ENCODE data around the gene RNF207. TPM values are rescaled to one million over a fixed set of nuclear protein-coding genes. Genes with fewer than 3 reads are reported as not detected.
A peak's percentile ranks its signal among the peaks of the same experiment; 100 is the strongest.

RNF207 gene
- total and polyA plus RNA-seq, 2 of the 4 experiments (the other 2 are of a cell fraction), result 2.7 to 17.2 TPM

- H2BK20ac ChIP-seq (ENCODE audit: low read depth, low read length), result no peak overlapping the region
- ATAC-seq (ENCODE audit: low read depth) (peak; percentile 6), DNase-seq (no peak)
- no peaks in the 10 kb centered on the region for H3K9me3 ChIP-seq (ENCODE audit: control insufficient read depth, insufficient read depth, low read length)
- H3K9ac ChIP-seq (ENCODE audit: low read depth, low read length), result no peak overlapping the region
- intact Hi-C loops (cut with micrococcal nuclease), result no loop called here
- dilution Hi-C loops (cut with HindIII; ENCODE audit: low sequenced_read_pairs, unreplicated experiment), result no loop called here
- no peak overlapping the region for H4K91ac ChIP-seq (ENCODE audit: insufficient read depth, low read depth, low read length)
- H3K4me2 ChIP-seq (ENCODE audit: low read depth, low read length), result no peak overlapping the region; the same call in 1 of the 2 replicates
- H2AK5ac ChIP-seq (ENCODE audit: low read depth, low read length), result no peak overlapping the region
- H2BK15ac ChIP-seq (ENCODE audit: low read depth, low read length), result no peak overlapping the region
- H3K36me3 ChIP-seq (ENCODE audit: control insufficient read depth, insufficient read depth, low read length), result no peaks in the 10 kb centered on the region
- H3K79me1 ChIP-seq (ENCODE audit: low read depth in 1 of 2, low read length in 2 of 2), result no peaks in the 10 kb centered on the region
- H2BK5ac ChIP-seq (ENCODE audit: low read depth, low read length, poor library complexity, severe bottlenecking), result no peak overlapping the region
- no peak overlapping the region; the same call in 1 of the 2 replicates for H3K4me3 ChIP-seq (ENCODE audit: insufficient read depth, low read depth, low read length)
- no peak overlapping the region for H3K4ac ChIP-seq (ENCODE audit: low read depth, low read length)
- H3K18ac ChIP-seq (ENCODE audit: low read depth, low read length), result no peak overlapping the region
- no peaks in the 10 kb centered on the region for H3K9me1 ChIP-seq (ENCODE audit: insufficient read depth, low read length)
- H3K27me3 ChIP-seq (ENCODE audit: control insufficient read depth, insufficient read depth, low read length), result peaks cover 59% of the 10 kb centered on the region
- peaks cover 10% of the 10 kb centered on the region; the same call in 1 of the 2 replicates for H4K20me1 ChIP-seq (ENCODE audit: insufficient read depth, low read length)
- no peak overlapping the region for H3K23ac ChIP-seq (ENCODE audit: low read depth, low read length)
- no peak overlapping the region for H2AK9ac ChIP-seq (replicated peaks; ENCODE audit: low read depth, low read length, poor library complexity)
- no TSS peak for BruUV-seq (replicated peaks)
- in situ Hi-C loops (cut with MboI; ENCODE audit: low sequenced_read_pairs), result no loop called here
- POLR2A ChIA-PET (ENCODE audit: unreplicated experiment), result no interaction called here
- no peak overlapping the region for H3K14ac ChIP-seq (replicated peaks; ENCODE audit: low read depth, low read length)
- H2AFZ ChIP-seq (replicated peaks; ENCODE audit: low read length, poor library complexity), result peak overlapping the region; percentile 33
- whole genome bisulfite sequencing, 2 experiments (ENCODE audit: extremely low coverage in 2 of 2, insufficient read length in 1 of 2), result no CpG with 5 or more reads among the region's 99 CpGs
- H3K56ac ChIP-seq (ENCODE audit: extremely low read depth, insufficient read depth, low read length), result no peak overlapping the region
- H4K8ac ChIP-seq (ENCODE audit: low read depth in 2 of 2, low read length in 2 of 2), result no peak overlapping the region
- H4K5ac ChIP-seq (ENCODE audit: low read depth, low read length), result no peak overlapping the region
- H2BK120ac ChIP-seq (ENCODE audit: low read depth, low read length), result no peak overlapping the region
- CTCF ChIA-PET, result no interaction called here
- no peaks in the 10 kb centered on the region for H3K4me1 ChIP-seq (ENCODE audit: control insufficient read depth, insufficient read depth, low read length)
- H3K27ac ChIP-seq (ENCODE audit: insufficient read depth, low read length), result no peak overlapping the region
- TF ChIP-seq RFX5 (IDR thresholded peaks at IDR 0.05; ENCODE audit: low read depth, low read length) (no peak), USF2 (IDR thresholded peaks at IDR 0.05; ENCODE audit: low read depth, low read length) (no peak), MXI1 (IDR thresholded peaks at IDR 0.05; ENCODE audit: borderline replicate concordance, low read depth, low read length) (no peak), CTCF (conservative IDR thresholded peaks at IDR 0.05; ENCODE audit: low read depth, low read length) (no peak), FOS (IDR thresholded peaks at IDR 0.05; ENCODE audit: low read depth, low read length) (no peak), RAD21 (IDR thresholded peaks at IDR 0.05; ENCODE audit: low read length) (no peak), SMC3 (IDR thresholded peaks at IDR 0.05; ENCODE audit: low read depth, low read length) (no peak), ELK1 (IDR thresholded peaks at IDR 0.05; ENCODE audit: borderline replicate concordance, low read depth, low read length) (no peak), MAZ (IDR thresholded peaks at IDR 0.05; ENCODE audit: borderline replicate concordance, low read depth, low read length) (no peak), NFE2L2 (IDR thresholded peaks at IDR 0.05; ENCODE audit: low read depth, low read length) (no peak), POLR2A (IDR thresholded peaks at IDR 0.05; ENCODE audit: low read depth, low read length) (no peak), MAFK (IDR thresholded peaks at IDR 0.05; ENCODE audit: low read depth, low read length) (no peak), RCOR1 (IDR thresholded peaks at IDR 0.05; ENCODE audit: insufficient replicate concordance, low read length) (no peak), BHLHE40 (IDR thresholded peaks at IDR 0.05; ENCODE audit: low read depth, low read length) (no peak), CEBPB (IDR thresholded peaks at IDR 0.05; ENCODE audit: low read depth, low read length) (no peak)
Observed at GRCh38 chr1:6241887-6242740, 36.2 kb downstream of the RNF207 start.
